Transverse colon (tissue), 4 donors: ENCODE data around the gene PARL. TPM values are rescaled to one million over a fixed set of nuclear protein-coding genes. Genes with fewer than 3 reads are reported as not detected.

Experiments used
- DNase-seq: peaks from one replicate; pipeline ENCODE4 v3.0.0-alpha.2; 2019
- H3K27ac ChIP-seq, 4 donors: fragments of 200-600 bp; sonication (generic); 2 replicates each; pipeline ENCODE4 v1.5.1; 2016 to 2018; ENCODE audit warnings: inconsistent platforms in 4 of 4
- H3K27me3 ChIP-seq: fragments of 200-600 bp; sonication (generic); 2 replicates; pipeline ENCODE4 v1.5.1; 2017; ENCODE audit warnings: inconsistent platforms
- H3K36me3 ChIP-seq, 4 donors: fragments of 200-600 bp; sonication (generic); 2 replicates each; pipeline ENCODE4 v1.5.1; 2017 to 2019; ENCODE audit warnings: inconsistent platforms in 4 of 4
- H3K4me1 ChIP-seq, 4 donors: fragments of 200-600 bp; sonication (generic); 2 replicates each; pipeline ENCODE4 v1.5.1; 2017 to 2020; ENCODE audit warnings: inconsistent platforms in 4 of 4
- H3K4me3 ChIP-seq, 4 donors: fragments of 200-600 bp; sonication (generic); 1 replicate in 1 of 4; 2 replicates in 3 of 4; pipeline versions ENCODE4 v1.5.1 to v1.6.1; 2017 to 2019; ENCODE audit warnings: inconsistent platforms in 4 of 4
- H3K9me3 ChIP-seq, 2 donors: fragments of 200-600 bp; sonication (generic); 2 replicates each; pipeline ENCODE4 v1.5.1; 2017 to 2019; ENCODE audit warnings: inconsistent platforms in 2 of 2
- EP300 ChIP-seq: sonication (generic); formaldehyde crosslinking; IDR thresholded peaks from one replicate; pipeline ENCODE4 v1.6.1; 2017; ENCODE audit warnings: antibody characterized with exemption, low read depth
- POLR2A ChIP-seq: fragments of 450-650 bp; IDR thresholded peaks from one replicate; pipeline ENCODE4 v1.6.1; 2016; ENCODE audit warnings: antibody characterized with exemption, mild to moderate bottlenecking, moderate library complexity
- POLR2AphosphoS5 ChIP-seq, 3 donors: sonication (generic); formaldehyde crosslinking; IDR thresholded peaks; one replicate each; pipeline ENCODE4 v1.6.1; 2016; ENCODE audit warnings: antibody characterized with exemption in 3 of 3
- WGBS, 2 donors: methylation state at CpG; one replicate each; pipeline ENCODE4 v1.1.5; 2018; ENCODE audit warnings: low coverage in 1 of 2; 5-methylcytosine and 5-hydroxymethylcytosine counted together
- in situ Hi-C, 4 donors: fragments of 200-750 bp; cut with MboI; loops; one replicate each; pipeline versions ENCODE4 v1.15.0 to v1.15.1; 2017; ENCODE audit warnings: low sequenced_read_pairs in 3 of 4, low pct_ligation_motif_present in 1 of 4, low pct_unique_long_range_greater_than_20kb in 1 of 4
- intact Hi-C: fragments of 100-400 bp; cut with DNase I; formaldehyde crosslinking; loops from one replicate; pipeline ENCODE4 v1.15.1; 2023; ENCODE audit warnings: low total_unique reads
- total RNA-seq, 4 donors: library from RNA; depleted of rRNA; stranded (reverse); fragments of >200 nt; gene quantifications; one replicate each; pipeline ENCODE4 v1.1.0, GENCODE V29; 2016
- TF ChIP-seq, protein P1 (sequence below), 5 experiments: fragments of 200-600 bp in 3 of 5; fragments of 450-650 bp in 2 of 5; sonication (generic) in 3 of 5; IDR thresholded peaks; 1 replicate in 2 of 5; 2 replicates in 3 of 5; pipeline ENCODE4 v1.5.1; 2016 to 2017; ENCODE audit warnings: antibody characterized with exemption in 5 of 5, inconsistent platforms in 3 of 5, mild to moderate bottlenecking in 2 of 5, moderate library complexity in 1 of 5

PARL gene
- total RNA-seq, 4 donors from 2014 or later: 27.3 to 61.3 (median 48.8) TPM

DNA sequence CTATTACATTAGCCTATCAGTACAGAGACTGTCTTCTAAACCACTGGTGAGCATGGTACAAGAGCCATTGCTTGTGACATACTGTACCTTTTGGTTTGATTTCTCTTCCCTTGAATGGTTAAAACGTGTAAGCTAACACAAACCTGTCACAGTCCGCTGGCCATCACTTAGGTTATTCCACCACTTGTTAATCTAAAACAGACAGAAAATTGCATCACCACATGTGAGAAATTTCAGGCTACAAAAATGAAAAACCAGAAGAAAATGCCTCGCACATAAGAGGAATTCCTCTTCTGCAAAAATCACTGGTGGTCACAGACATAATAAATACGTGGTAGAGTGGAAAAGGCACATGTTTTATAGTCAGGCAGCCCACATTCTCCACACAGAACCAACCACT lies 22.1 kb downstream of the PARL start:
- no peak for TF ChIP-seq EP300
- TF ChIP-seq POLR2A: no peak
- TF ChIP-seq POLR2AphosphoS5 (IDR thresholded peaks at IDR 0.05): no peak
- TF ChIP-seq, protein P1, sequence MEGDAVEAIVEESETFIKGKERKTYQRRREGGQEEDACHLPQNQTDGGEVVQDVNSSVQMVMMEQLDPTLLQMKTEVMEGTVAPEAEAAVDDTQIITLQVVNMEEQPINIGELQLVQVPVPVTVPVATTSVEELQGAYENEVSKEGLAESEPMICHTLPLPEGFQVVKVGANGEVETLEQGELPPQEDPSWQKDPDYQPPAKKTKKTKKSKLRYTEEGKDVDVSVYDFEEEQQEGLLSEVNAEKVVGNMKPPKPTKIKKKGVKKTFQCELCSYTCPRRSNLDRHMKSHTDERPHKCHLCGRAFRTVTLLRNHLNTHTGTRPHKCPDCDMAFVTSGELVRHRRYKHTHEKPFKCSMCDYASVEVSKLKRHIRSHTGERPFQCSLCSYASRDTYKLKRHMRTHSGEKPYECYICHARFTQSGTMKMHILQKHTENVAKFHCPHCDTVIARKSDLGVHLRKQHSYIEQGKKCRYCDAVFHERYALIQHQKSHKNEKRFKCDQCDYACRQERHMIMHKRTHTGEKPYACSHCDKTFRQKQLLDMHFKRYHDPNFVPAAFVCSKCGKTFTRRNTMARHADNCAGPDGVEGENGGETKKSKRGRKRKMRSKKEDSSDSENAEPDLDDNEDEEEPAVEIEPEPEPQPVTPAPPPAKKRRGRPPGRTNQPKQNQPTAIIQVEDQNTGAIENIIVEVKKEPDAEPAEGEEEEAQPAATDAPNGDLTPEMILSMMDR (IDR thresholded peaks at IDR 0.05): no peak
- Histone ChIP-seq H3K9me3 (no peaks in the 10 kb centered on the region), H3K27me3 (no peaks in the 10 kb centered on the region), H3K27ac (no peak overlapping the region), H3K36me3 (peaks cover 0 to 68% (median 26%) of the 10 kb centered on the region in 4 donors), H3K4me3 (no peak overlapping the region), H3K4me1 (no peaks in the 10 kb centered on the region)
- 87 to 95% methylated on average over 4 of the region's 4 CpGs for WGBS, 2 donors
- no peak for DNase-seq
- intact Hi-C loops (no loop called here), in situ Hi-C loops (no loop called here)

DNA sequence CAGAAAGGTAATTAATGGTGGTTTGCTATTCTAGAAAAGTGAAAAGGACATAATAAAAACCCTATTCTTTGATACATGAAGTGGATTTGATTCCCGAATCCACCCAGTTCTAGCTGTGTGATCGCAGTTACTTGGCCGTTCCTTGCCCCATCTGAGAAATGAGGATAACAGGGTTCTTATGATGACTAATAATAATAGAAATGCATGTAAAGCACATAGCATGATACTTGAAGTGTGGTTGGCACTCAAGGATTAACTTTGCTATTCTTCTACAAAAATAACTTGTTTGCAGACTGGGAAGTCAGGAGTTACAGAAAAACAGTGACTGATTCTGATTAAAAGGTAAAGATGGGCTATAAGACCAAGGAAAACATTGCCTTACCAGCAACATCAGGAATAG lies 26.8 kb downstream of the PARL start:
- Histone ChIP-seq H3K36me3 (peaks cover 0 to 47% (median 21%) of the 10 kb centered on the region in 4 donors), H3K27me3 (no peaks in the 10 kb centered on the region), H3K9me3 (no peaks in the 10 kb centered on the region), H3K4me3 (no peak overlapping the region), H3K27ac (no peak overlapping the region), H3K4me1 (no peaks in the 10 kb centered on the region)
- intact Hi-C loops: no loop called here
- in situ Hi-C loops: no loop called here
- 94 to 100% methylated on average over 3 of the region's 3 CpGs for WGBS, 2 donors
- no peak for DNase-seq
- TF ChIP-seq EP300 (no peak), POLR2AphosphoS5 (IDR thresholded peaks at IDR 0.05) (no peak), POLR2A (no peak)
- TF ChIP-seq, protein P1 (IDR thresholded peaks at IDR 0.05): no peak

DNA sequence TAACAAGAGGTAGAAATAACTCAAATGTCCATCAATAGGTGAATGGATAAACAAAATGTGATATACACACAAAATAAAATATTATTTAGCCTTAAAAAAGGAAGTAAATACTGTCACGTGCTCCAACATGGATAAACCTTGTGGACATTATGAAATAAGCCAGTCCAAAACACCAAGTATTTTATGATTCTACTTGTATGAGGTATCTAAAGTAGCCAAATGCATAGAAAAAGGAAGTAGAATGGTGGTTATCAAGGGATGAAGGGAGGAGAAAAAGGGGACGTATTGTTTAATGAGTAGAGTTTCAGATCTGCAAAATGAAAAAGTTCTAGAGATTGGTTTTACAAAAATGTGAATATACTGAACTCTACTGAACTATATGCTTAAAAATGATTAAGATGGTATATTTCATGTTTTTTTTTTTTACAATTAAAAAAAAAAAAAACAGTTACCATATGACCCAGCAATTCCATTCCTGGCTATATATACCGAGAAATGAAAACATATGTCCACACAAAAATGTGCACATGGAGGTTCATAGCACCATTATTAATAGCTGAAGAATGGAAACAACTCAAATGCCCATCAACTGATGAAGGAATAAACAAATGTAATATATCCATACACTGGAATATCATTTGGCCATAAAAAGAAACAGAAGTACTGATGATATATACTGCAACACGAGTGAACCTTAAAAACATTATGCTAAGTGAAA lies 30.2 kb downstream of the PARL start:
- 90 to 92% methylated on average over 4 of the region's 4 CpGs for WGBS, 2 donors
- in situ Hi-C loops (no loop called here), intact Hi-C loops (no loop called here)
- Histone ChIP-seq H3K4me1 (no peaks in the 10 kb centered on the region), H3K4me3 (no peak overlapping the region), H3K27me3 (no peaks in the 10 kb centered on the region), H3K9me3 (no peaks in the 10 kb centered on the region), H3K36me3 (peaks cover 0 to 33% (median 10%) of the 10 kb centered on the region in 4 donors), H3K27ac (no peak overlapping the region)
- TF ChIP-seq, protein P1 (IDR thresholded peaks at IDR 0.05): no peak
- TF ChIP-seq POLR2A (no peak), EP300 (no peak), POLR2AphosphoS5 (IDR thresholded peaks at IDR 0.05) (no peak)
- no peak for DNase-seq

- H3K9me3 ChIP-seq: no peaks in the 10 kb centered on the region
- WGBS, 2 donors: 76 to 85% methylated on average over 3 to 13 of the region's 13 CpGs
- TF ChIP-seq, protein P1 (IDR thresholded peaks at IDR 0.05): no peak
- TF ChIP-seq POLR2AphosphoS5 (IDR thresholded peaks at IDR 0.05): no peak
- TF ChIP-seq EP300: no peak
- TF ChIP-seq POLR2A: no peak
- no peaks in the 10 kb centered on the region for H3K4me1 ChIP-seq
- no peak overlapping the region for H3K27ac ChIP-seq
- no peak for DNase-seq
- H3K4me3 ChIP-seq: no peak overlapping the region
- H3K36me3 ChIP-seq: peaks cover 0 to 55% (median 25%) of the 10 kb centered on the region in 4 donors
- intact Hi-C loops (no loop called here), in situ Hi-C loops (no loop called here)
- H3K27me3 ChIP-seq: no peaks in the 10 kb centered on the region
Observed at GRCh38 chr3:183845608-183846288, 38.9 kb downstream of the PARL start.
